ENCODE data around the gene LMO1.

GRCh38 chr11:8265681-8266241, 2.1 kb upstream of the LMO1 start:
- TF ChIP-seq CTCF (conservative IDR thresholded peaks at IDR 0.05) (no peak; the same call in 1 of the 2 replicates), ZFX (IDR thresholded peaks at IDR 0.05) (no peak)

Data from C4-2B (cell line).